BJ (cell line): ENCODE data around the gene ASPDH. TPM values are rescaled to one million over a fixed set of nuclear protein-coding genes. Genes with fewer than 3 reads are reported as not detected.
"Not testable (repeated sequence)": the region's sequence is repeated elsewhere in the genome, so short reads cannot be mapped to it uniquely, and the experiment has no call there.

Source experiments
- CTCF ChIA-PET: fragments of 350-600 bp; formaldehyde crosslinking; extraction: SDS; loops from one replicate; lab custom pipeline; 2021; ENCODE audit warnings: antibody characterized with exemption, inconsistent platforms; lab: Yijun Ruan, JAX
- POLR2A ChIA-PET: fragments of 300-600 bp; sonication (Branson Sonifier 250); formaldehyde crosslinking; extraction: SDS; loops from one replicate; lab custom pipeline; 2021; ENCODE audit warnings: antibody characterized with exemption; lab: Charles Lee
- DNase-seq: peaks from one replicate; pipeline ENCODE4 v3.0.0-alpha.2; 2011; ENCODE audit warnings: low read depth
- H3K27me3 ChIP-seq: 2 replicates; pipeline ENCODE4 v1.6.0; 2011; ENCODE audit warnings: low read length; ENCODE audit not compliant: control insufficient read depth, insufficient read depth
- H3K36me3 ChIP-seq: 2 replicates; pipeline ENCODE4 v1.5.1; 2011; ENCODE audit warnings: low read length; ENCODE audit not compliant: control insufficient read depth, insufficient read depth
- H3K4me3 ChIP-seq: 2 replicates; pipeline ENCODE4 v1.5.1; 2011; ENCODE audit warnings: low read depth, mild to moderate bottlenecking, control low read depth, low read length
- polyA plus RNA-seq: library from polyadenylated mRNA; depleted of rRNA; stranded (reverse); fragments of >200 nt; gene quantifications from 2 replicates; pipeline ENCODE4 v1.2.3, GENCODE V29; 2011
- TF ChIP-seq, protein P1 (sequence below): IDR thresholded peaks from 2 replicates; pipeline ENCODE4 v1.5.1; 2011; ENCODE audit warnings: low read depth, mild to moderate bottlenecking, control low read depth, inconsistent platforms, low read length, moderate library complexity; ENCODE audit not compliant: insufficient read depth

The ASPDH gene
- polyA plus RNA-seq, 1 experiment, result not detected

DNA sequence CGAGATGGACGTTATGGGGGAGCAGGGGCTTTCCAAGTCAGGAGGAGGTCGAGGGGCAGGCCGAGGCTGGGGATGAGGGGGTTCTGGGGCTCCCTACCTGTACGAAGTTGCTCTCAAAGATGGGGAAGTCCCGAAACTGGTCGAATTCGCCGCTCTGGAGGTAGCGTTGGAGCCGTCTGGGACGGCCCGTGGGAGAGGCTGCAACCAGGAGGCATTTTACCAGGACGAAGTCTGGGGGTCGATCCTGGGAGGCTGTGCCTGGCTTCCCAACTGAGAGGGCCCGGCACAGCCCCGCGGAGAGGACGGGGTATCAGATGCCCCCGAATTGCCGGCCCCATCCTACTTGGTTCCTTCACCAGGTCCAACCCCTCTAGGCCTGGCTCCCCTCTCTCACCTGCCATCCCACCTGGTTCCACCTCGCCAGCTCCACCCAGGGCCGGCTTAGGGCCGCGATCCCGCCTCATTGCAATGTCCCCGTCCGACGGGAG, 37.9 kb downstream of the ASPDH start:
- Histone ChIP-seq H3K27me3 (no peaks in the 10 kb centered on the region), H3K36me3 (peaks cover 16% of the 10 kb centered on the region), H3K4me3 (peak overlapping the region; percentile 67)
- TF ChIP-seq, protein P1, sequence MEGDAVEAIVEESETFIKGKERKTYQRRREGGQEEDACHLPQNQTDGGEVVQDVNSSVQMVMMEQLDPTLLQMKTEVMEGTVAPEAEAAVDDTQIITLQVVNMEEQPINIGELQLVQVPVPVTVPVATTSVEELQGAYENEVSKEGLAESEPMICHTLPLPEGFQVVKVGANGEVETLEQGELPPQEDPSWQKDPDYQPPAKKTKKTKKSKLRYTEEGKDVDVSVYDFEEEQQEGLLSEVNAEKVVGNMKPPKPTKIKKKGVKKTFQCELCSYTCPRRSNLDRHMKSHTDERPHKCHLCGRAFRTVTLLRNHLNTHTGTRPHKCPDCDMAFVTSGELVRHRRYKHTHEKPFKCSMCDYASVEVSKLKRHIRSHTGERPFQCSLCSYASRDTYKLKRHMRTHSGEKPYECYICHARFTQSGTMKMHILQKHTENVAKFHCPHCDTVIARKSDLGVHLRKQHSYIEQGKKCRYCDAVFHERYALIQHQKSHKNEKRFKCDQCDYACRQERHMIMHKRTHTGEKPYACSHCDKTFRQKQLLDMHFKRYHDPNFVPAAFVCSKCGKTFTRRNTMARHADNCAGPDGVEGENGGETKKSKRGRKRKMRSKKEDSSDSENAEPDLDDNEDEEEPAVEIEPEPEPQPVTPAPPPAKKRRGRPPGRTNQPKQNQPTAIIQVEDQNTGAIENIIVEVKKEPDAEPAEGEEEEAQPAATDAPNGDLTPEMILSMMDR, result no peak
- DNase-seq, result no peak
- POLR2A ChIA-PET, result no interaction called here
- CTCF ChIA-PET, result interaction anchor here (1.7 kb wide), 1 partner anchor 119 kb away, joined by 4 read pairs; no protein-coding TSS in a partner anchor

DNA sequence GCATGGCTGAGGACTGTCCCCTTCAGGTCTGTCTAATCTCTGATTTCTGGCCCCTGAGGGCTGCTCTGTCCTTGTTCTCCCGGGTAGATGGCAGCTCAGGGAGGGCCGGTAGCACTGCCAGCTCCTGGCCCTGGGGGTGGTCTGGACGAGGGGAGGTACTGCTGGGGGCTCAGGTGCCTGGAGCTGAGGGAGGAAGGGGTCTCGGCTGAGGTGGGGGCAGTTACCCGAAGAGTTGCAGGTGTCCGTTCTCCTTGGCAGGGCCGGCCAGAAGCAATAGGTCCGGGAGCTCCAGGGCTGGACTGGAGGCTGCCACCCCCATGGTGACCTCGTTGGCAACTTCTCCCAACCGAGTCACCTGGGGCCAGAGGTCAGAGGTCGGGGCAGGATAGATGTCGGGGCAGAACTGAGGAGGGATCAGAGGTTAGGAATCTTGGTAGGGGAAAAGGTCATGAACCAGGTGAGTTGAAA, 38.6 kb downstream of the ASPDH start:
- DNase-seq, result no peak
- ChIA-PET CTCF (interaction anchor here (0.9 to 1.7 kb wide), 2 partner anchors 9 to 118 kb away, joined by 4 to 5 read pairs; no protein-coding TSS in a partner anchor), POLR2A (no interaction called here)
- H3K4me3 ChIP-seq, result no peak overlapping the region
- peaks cover 13% of the 10 kb centered on the region for H3K36me3 ChIP-seq
- no peaks in the 10 kb centered on the region for H3K27me3 ChIP-seq
- TF ChIP-seq, protein P1, result no peak

DNA sequence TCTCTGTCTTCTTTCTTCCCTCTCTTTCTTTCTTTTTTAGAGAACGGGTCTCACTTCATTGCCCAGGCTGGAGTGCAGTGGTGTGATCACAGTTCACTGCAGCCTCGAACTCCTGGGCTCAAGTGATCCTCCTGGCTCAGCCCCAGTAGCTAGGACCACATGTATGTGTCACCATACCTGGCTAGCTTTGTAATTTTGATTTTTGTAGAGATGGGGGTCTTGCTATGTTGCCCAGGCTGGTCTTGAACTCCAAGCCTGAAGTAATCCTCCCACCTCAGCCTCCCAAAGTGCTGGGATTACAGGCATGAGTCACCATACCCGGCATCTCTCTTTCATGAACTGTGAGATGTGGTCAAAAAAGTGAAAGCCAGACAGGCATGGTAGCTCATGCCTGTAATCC, 40.4 kb downstream of the ASPDH start:
- CTCF ChIA-PET, result interaction anchor here (1.0 to 1.5 kb wide), 3 partner anchors 13 to 310 kb away, joined by 4 to 6 read pairs (median 4); no protein-coding TSS in a partner anchor
- H3K4me3 ChIP-seq, DNase-seq, H3K27me3 ChIP-seq, POLR2A ChIA-PET, H3K36me3 ChIP-seq: not testable (repeated sequence)

DNA sequence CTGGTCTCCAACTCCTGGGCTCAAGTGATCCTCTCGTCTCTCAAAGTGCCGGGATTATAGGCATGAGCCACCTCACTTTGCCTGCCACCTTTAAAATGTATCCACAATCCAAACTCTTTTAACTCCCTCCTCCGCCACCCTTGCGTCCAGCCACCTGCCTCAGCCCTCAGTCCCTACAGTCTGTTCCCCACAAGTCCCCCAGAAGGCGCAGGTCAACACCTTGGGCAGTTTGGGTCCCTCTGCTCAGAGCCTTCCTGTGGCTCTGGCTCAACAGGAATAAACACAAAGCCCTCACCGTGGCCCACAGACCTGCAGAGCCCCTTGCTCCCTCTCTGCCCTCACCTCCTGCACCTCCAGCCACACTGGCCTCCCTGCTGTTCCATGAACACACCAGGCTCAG, 44.9 kb downstream of the ASPDH start:
- no peak for DNase-seq
- TF ChIP-seq, protein P1, result no peak
- Histone ChIP-seq H3K36me3 (no peaks in the 10 kb centered on the region), H3K27me3 (no peaks in the 10 kb centered on the region), H3K4me3 (no peak overlapping the region)
- CTCF ChIA-PET, result no interaction called here
- POLR2A ChIA-PET, result no interaction called here

DNA sequence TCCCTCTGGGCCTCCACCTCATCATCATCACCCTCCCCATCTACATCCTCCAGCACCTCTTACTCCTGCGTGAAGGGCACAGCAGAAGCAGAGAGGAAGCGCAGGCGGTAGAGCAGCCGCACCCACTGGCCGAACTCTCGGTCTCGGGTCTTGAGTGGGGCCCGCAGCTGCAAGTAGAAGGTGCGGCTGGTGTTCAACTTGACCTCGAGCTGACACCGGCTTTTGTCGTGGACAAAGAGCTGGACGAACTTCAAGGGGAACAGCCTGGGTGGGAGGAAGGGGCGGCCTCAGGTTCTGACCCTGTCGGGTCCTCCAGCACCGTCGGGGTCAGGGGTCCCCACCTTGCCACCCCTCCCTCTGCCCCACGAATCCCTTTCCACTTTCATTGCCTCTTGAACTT, 46.1 kb downstream of the ASPDH start:
- Histone ChIP-seq H3K27me3 (no peaks in the 10 kb centered on the region), H3K4me3 (no peak overlapping the region), H3K36me3 (no peaks in the 10 kb centered on the region)
- ChIA-PET CTCF (interaction anchor here (0.9 to 7.8 kb wide), 2 partner anchors 99 to 111 kb away, joined by 3 to 79 read pairs; no protein-coding TSS in a partner anchor), POLR2A (no interaction called here)
- DNase-seq, result no peak
- TF ChIP-seq, protein P1, result no peak

DNA sequence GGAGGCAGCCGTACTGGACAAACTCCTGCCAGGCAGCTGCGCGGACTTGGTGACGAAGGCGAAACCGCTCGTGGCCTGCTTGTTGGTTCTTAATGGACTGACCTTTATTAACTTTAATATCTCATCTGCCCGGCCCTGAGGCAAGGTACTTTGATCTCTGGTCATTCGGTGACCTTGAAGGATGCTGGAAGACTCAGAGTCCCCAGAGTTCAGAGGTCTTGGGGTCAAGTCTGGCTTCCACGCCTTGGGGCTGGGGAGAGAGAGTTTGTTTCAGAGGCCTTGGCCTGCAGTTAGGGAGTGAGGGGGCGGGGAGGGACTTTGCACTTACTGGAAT, 47.0 kb downstream of the ASPDH start:
- no peak overlapping the region for H3K4me3 ChIP-seq
- ChIA-PET POLR2A (no interaction called here), CTCF (interaction anchor here (0.7 to 7.8 kb wide), 5 partner anchors 8 to 110 kb away, joined by 3 to 82 read pairs (median 8); partner anchors contain the start of gene NAPSA)
- H3K36me3 ChIP-seq, result no peaks in the 10 kb centered on the region
- no peaks in the 10 kb centered on the region for H3K27me3 ChIP-seq
- no peak for DNase-seq
- TF ChIP-seq, protein P1, result no peak
